HG03457 (cell line): ENCODE results near the gene RTEL1.

Experiments
- ATAC-seq: cut with Tn5 transposase; IDR thresholded peaks from one replicate; pipeline ENCODE4 v1.9.1; 2021; ENCODE audit warnings: moderate number of reproducible peaks; ENCODE audit not compliant: unreplicated experiment

RTEL1 gene

GRCh38 chr20:63688228-63689045 is 30.3 kb downstream of the RTEL1 start:
- no peak for ATAC-seq

- ATAC-seq, result no peak
Observed at GRCh38 chr20:63689046-63690002, 31.2 kb downstream of the RTEL1 start.

GRCh38 chr20:63690003-63690897 is 32.1 kb downstream of the RTEL1 start:
- ATAC-seq, result no peak

GRCh38 chr20:63690898-63691710 is 33.0 kb downstream of the RTEL1 start:
- no peak for ATAC-seq

GRCh38 chr20:63691711-63692435 is 33.8 kb downstream of the RTEL1 start:
- ATAC-seq, result no peak

GRCh38 chr20:63692436-63693082 is 34.4 kb downstream of the RTEL1 start:
- no peak for ATAC-seq

GRCh38 chr20:63693083-63693732 is 35.1 kb downstream of the RTEL1 start:
- no peak for ATAC-seq

GRCh38 chr20:63693733-63694583 is 35.8 kb downstream of the RTEL1 start:
- ATAC-seq, result no peak

GRCh38 chr20:63694584-63695423 is 36.7 kb downstream of the RTEL1 start:
- ATAC-seq, result no peak

- ATAC-seq, result no peak
Observed at GRCh38 chr20:63695424-63696305, 37.6 kb downstream of the RTEL1 start.

- no peak for ATAC-seq
Observed at GRCh38 chr20:63696306-63696627, 38.2 kb downstream of the RTEL1 start.

GRCh38 chr20:63696628-63697356 is 38.7 kb downstream of the RTEL1 start, which contains the start of gene TNFRSF6B:
TNFRSF6B (plus strand) TSS chr20:63696652; CDS start chr20:63696768, 116 bp downstream.
- ATAC-seq, result no peak

GRCh38 chr20:63697357-63697867 is 39.3 kb downstream of the RTEL1 start:
- ATAC-seq, result no peak

- no peak for ATAC-seq
Observed at GRCh38 chr20:63697868-63698545, 39.9 kb downstream of the RTEL1 start.
